SK-N-MC (cell line): ENCODE results near the gene FKBP1A.

Experiments used
- EZH2 ChIP-seq: fragments of 200-600 bp; sonication (generic); IDR thresholded peaks from one replicate; pipeline ENCODE4 v1.6.1; 2017; ENCODE audit warnings: antibody characterized with exemption
- FOXP2 ChIP-seq: optimal IDR thresholded peaks from 2 replicates; pipeline ENCODE3; 2011; ENCODE audit warnings: mild to moderate bottlenecking, moderate library complexity; ENCODE audit not compliant: insufficient read depth; ENCODE audit errors: extremely low read length, control extremely low read depth
- POLR2AphosphoS5 ChIP-seq: IDR thresholded peaks from 2 replicates; pipeline ENCODE4 v1.6.1; 2012; ENCODE audit warnings: mild to moderate bottlenecking, low read depth, low read length, borderline replicate concordance

- no peak for TF ChIP-seq EZH2
- no peak for TF ChIP-seq POLR2AphosphoS5
- TF ChIP-seq FOXP2, result no peak
Observed at GRCh38 chr20:1378735-1379125, 14.1 kb downstream of the FKBP1A start.
